Stimulated activated CD8-positive, alpha-beta memory T cell treated with anti-CD3 and anti-CD28 coated beads, Interleukin-15, amount 100 ng/mL, for 48 hours (primary cell): ENCODE measurements around the gene PHYKPL.
"Not testable (repeated sequence)": the region's sequence is repeated elsewhere in the genome, so short reads cannot be mapped to it uniquely, and the experiment has no call there.

Experiments used
- DNase-seq, 2 donors: peaks; one replicate each; pipeline ENCODE4 v3.0.0-alpha.2; 2020; ENCODE audit warnings: low read depth in 2 of 2

The PHYKPL gene

GRCh38 chr5:178239626-178240301 is 7.2 kb upstream of the PHYKPL start:
- not testable (repeated sequence) for DNase-seq

DNA sequence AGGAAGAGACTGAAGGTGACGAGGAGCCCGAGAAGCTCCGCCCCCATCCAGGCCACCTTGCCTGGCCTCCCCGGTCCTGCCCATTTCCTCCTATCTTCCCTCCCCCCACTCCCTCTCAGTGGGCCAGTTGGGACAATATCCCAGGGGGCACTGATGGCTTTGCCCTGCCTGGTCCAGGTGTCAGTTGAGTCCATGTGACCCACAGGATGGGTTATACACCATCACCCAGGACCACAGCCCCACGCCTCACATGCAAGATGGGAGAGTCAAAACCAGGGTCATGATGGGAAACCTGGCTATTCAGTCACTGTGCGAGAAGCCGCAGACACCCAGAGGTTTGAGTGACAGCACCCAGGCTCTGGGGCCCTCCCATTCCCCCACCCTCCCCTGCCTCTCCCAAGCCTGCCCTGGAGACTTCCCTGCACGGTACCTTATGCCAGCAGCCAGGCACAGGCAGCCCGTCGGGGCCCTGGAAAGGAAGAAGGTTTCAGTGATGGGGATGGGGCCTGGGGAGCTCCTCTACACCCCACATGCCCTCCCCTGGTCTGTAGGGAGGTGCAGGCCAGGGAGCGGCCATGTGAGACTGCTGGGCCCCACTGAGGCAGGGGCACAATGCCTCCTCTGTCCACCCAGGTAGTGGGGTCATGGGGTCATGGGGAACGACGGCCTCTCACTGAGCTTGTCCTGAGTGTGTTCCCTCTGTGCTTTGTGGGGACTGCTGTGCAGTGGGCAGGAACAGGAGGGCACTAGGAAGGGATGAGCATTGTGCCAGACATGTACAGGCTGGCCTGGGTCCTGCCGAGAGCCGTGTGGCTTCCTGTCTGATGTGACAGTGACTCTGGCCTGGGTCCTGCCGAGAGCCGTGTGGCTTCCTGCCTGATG is 6.3 kb upstream of the PHYKPL start:
- DNase-seq, result no peak

DNA sequence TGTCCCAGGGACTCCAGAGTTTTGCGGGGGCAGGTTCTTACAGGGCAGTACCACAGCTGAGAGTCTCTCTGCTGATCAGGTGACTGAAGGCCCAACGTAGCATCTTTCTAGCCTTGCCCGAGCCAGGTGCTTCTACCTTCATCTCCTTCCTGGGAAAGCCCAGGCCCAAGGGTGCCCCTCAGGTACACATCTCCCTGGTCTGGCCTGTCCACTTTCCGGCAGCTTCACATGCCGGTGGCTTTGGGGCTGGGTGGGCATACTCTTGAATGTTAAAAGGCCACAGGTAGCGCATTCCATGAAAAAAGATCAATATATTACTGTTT is 5.7 kb upstream of the PHYKPL start:
- no peak for DNase-seq

DNA sequence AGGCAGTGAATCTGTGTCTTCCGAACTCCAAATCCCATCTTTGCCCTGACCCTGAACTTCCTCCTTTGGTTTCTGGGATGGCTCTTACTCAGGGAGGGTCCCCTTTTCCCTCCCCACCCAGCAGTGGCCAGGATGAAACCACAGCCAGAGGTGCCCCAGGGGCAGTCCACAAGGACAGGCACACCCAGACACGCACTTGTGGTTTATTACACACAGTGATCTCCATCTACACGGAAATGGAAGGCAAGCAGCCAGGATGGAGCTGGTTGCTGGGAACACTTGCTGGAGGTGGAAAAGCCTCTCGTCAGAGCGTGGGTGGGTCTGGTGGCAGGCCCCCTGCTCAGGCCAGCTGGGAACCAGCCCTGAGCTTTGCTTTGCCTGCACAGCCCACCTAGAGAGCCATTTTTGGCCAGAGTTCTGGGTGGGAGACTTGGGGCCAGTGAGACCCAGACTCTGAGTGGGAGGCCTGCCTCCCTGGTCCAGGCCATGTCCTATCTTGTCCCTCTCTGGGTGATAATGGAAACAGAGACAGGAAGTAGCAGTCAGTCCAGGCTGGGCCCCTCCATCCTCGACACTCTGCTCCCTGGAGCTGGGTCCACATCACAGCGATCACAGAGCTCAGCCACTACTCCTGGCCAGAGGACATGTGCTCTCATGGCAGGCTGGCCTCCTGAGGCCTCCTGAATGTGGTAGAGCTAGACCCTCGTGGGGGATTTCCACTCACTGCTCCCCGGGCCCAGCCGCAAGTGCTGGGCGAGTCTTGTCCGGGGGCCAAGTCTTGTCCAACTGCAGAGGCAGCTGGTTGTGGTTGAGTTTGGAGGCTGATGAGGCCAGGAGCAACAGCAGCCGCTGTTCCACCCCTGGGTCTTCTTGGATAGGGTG is 5.1 kb upstream of the PHYKPL start:
- no peak for DNase-seq

DNA sequence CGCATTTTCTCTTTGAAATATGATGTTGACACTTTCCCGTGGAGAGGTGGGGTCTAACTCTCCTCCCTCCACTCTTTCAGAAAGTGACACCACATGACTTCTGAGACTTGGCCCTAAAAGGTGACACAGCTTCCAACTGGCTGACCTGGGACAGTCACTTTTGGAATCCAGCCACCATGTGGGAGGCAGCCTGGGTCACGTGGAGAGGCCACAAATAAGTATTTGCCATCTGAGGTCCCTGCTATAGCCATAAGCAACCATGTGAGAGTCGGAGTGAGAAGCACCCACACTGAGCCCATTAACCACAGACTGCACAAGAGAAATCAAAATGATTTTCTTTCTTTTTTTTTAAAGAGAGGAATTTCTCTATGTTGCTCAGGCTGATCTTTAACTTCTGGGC is 4.1 kb upstream of the PHYKPL start:
- no peak for DNase-seq

- DNase-seq, result no peak
These were observed 3.5 kb upstream of the PHYKPL start for GRCh38 chr5:178236126-178236525.

- DNase-seq, result no peak
These were observed 3.0 kb upstream of the PHYKPL start for GRCh38 chr5:178235588-178235974.

DNA sequence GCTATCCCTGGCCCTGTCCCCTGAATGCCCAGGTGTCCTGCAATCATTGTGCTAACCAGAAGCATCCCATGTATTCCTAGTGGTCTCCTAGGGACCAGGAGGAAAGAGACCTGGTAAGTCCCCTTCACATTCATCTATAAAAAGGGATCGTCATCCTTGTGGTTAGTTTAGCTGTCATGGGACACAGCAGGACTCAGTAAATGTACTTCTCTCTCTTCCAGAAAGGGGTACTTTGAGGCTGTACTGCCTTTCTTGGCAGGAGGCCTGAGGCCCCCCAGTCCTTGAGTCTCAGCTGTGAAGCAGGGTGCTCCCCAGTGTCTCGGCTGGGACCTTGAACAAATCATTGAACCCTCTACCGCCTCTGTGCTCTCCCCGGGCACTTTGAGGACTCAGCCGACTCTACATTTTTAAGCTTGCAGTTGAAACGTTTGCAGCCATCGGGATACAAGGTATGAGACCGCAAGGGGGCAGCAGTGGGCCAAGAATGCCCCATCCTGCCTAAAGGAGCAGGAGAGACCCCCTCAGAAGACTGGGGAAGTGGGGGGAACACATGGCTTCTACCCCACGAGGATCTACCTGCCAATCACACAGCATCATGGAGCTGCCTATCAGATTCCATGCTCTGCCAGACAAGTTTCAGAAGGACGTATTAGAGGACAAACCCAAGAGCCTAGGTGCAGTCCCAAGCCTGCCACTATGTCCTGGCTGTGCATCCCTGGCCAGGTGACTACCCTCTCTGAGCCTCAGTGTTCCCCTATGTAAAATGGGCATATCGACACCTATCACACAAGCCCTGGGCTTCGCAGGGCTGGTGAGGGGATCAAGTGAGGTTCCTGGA is 2.4 kb upstream of the PHYKPL start:
- peak; percentile 57 to 61 for DNase-seq

DNA sequence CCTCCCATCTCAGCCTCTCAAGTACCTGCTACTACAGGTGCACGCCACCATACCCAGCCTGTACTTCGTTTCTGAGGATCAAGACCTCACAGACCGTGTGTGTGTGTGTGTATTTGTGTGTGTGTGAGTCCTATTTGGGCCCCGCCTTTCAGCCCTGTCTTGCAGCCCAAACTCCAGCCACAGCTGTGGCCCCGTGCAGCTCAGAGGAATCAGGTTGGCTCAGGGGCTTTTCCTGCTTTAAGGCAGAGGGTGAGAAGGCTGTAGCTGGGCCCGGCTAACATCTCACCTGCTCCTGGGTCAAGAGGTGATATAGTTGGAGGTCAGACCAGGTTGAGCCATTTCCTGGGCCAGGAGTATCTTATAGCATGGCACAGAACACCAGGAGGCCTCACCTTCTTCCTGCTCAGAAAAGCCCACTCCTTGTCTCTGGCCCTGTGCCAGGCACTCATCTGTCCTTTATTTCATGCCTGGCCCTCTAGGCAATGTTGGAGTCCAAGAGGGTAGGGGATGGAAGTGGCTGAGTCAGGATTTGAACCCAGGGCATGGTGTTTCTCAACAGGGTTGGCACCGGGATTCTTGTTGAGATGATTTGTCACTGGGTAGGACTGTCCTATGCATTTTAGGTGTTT is 1.6 kb upstream of the PHYKPL start:
- DNase-seq, result no peak

DNA sequence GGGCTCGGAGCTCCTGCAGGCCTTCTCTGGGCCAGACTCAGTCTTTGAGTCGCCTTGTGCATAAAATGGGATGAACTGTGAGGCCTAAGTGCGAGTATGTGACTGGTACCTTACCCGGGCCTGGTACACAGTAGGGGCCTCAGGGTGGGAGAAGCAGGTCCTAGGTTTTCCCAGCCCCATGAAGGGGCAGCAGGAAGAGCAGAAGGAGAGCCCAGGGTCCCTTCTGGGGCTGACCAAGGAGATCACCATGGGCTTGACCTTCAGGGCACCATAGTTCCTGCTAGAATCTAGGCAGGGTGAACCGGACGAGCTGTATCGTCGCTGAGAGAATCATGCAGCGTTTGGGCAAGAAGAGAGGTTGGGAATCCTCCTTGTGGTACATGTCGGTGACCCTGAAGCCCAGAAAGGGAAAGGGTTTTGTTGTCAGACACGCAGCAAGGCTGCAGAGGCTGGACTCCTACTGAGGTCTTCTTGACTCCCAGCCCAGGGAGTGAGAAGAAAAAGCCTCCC is 373 bp upstream of the PHYKPL start:
- no peak for DNase-seq

DNA sequence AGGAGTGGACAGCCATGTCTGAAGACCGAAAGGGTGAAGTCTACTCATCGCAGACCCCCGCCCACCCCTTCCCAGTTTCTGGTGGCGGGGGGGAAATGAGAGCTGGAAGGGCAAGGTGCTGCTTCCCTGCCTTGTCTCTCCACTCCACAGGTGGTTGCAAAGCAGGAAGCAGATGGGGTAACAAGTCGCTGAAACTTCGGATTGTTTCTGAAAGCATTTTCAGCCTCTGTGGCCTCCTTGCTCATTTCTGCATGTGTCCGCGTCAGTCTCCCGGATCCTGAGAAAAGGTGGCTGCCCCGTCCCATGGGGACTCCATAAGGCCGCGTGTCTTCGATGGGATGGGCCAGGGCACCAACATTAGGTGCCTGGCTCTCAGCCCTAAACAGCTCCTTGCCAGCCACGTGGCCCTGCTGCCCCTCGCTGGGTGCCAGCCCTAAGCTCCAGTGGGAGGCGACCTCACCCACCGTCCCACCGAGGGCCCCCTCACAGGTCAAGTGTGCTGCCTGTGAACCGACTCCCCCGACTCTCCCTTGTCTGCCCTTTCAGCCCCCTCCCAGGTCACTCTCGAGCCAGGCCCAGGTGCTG is 971 bp downstream of the PHYKPL start:
- DNase-seq, result no peak

GRCh38 chr5:178230879-178231538 is 1.6 kb downstream of the PHYKPL start:
- DNase-seq, result no peak

DNA sequence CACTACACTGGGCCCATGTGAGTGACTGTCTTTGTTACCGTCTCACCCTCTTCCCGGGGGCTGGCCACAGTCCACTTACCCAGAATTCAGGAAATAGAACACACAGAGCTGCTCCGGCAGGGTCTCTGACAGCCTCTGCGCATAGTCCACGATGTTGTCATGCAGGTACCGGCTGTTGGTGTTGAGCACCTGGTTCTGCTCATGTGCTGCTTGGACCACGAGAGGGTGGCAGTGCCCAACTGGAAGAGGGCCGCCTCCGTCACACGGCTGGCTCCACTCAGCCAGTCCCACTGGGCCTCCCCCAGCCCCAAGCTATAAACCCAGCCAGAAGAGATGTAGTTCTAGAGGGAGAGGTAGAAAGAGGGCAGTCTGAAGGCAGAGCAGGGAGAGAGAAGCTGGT is 2.7 kb downstream of the PHYKPL start:
- no peak for DNase-seq

DNA sequence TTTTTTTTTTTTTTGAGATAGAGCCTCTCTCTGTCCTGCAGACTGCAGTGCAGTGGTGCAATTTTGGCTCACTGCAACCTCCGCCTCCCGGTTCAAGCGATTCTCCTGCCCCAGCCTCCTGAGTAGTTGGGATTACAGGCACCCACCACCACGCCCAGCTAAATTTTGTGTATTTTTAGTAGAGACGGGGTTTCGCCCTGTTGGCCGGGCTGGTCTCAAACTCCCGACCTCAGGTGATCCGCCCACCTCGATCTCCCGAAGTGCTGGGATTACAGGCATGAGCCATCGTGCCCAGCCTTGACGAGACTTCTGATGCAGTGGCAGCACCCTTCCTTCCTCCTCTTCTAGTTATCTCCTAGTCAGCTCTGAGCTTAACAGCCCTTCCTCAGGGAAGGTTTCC is 3.5 kb downstream of the PHYKPL start:
- not testable (repeated sequence) for DNase-seq

- DNase-seq, result no peak
These were observed 4.0 kb downstream of the PHYKPL start for GRCh38 chr5:178228609-178229008.

DNA sequence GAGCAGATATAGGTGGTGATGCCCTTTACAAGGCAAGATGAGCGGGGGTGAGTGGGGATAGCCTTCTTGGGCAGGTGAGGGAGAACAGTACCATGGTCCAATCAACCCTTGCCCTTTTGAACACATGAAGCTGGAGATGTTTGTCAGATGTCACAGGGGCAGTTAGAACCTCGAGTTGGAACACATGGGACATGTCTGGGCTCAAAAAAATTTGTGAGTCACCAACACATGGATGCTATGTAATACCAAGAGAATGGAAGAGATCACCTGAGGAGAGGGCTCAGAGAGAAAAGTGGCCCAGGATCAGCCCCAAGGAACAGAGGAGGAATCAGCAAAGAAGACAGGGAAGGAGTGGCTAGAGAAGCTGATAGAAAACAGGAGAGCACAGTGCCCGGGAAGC is 4.7 kb downstream of the PHYKPL start:
- DNase-seq, result no peak

GRCh38 chr5:178227138-178227659 is 5.4 kb downstream of the PHYKPL start:
- DNase-seq, result no peak

DNA sequence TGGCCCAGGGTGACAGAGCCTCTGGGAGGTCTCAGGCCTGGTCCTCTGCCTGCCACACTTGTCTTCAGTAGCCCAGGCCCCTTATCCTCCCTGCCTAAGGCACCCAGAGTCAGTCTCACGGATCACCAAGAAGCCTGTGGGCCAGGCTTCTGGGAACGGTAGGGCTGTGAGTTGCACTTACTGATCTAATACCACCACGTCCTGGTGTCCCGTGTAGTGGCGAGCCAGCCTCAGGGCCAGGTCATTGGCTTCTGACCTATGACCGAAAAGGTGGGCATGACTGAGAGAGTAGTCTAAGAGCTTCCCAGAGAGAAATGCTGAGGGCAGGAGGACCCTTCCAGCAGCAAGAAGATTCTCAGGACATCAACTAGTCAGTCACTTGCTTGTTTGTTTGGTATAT is 7.4 kb downstream of the PHYKPL start:
- DNase-seq, result no peak

DNA sequence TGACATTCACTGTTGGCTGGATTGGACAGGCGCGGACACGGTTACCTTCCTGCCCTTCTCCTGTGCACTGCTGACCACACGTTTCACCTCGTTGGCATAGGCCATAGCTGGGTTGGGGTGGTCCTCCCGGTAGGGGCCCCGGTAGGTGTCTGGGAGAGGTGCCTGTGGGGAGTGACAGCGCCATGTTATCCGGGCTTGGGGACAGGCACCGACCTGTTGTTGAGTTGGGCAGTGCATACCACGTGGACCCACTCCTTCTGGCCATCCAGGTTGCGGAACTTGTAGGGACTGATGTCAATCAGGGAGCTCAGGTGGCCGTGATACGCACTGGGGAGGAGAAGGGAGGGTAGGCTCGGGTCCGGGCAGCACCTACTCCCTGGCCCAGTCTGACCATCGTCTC is 8.2 kb downstream of the PHYKPL start:
- DNase-seq, result no peak
